Endothelial cell of umbilical vein (primary cell): ENCODE results near the gene GPA33. TPM values are rescaled to one million over a fixed set of nuclear protein-coding genes. Genes with fewer than 3 reads are reported as not detected.

Source experiments
- BruUV-seq: library from RNA; stranded (reverse); fragments of 400-500 nt; replicated peaks from 2 replicates; lab custom pipeline; 2021; lab: Mats Ljungman, UMichigan
- CTCF ChIA-PET: fragments of 300-600, 350-600 bp; sonication (Branson Sonifier 250); formaldehyde crosslinking; loops from one replicate; lab custom pipeline; 2021; ENCODE audit warnings: antibody characterized with exemption, inconsistent platforms; lab: Charles Lee
- POLR2A ChIA-PET: fragments of 300-600, 350-600 bp; sonication (Branson Sonifier 250); formaldehyde crosslinking; loops from one replicate; lab custom pipeline; 2021; ENCODE audit warnings: antibody characterized with exemption, inconsistent platforms; lab: Charles Lee
- DNase-seq: peaks from one replicate; pipeline ENCODE4 v3.0.0-alpha.2; 2011; ENCODE audit warnings: low read depth, low spot score
- FAIRE-seq: peaks from 2 replicates; lab custom pipeline; 2011; peaks lifted over from hg19 to GRCh38; lab: Jason Lieb, UNC
- H2AFZ ChIP-seq: 2 replicates; pipeline ENCODE4 v1.6.0; 2012; ENCODE audit warnings: low read depth, low read length, control low read depth, inconsistent platforms
- H3K27ac ChIP-seq: 2 replicates; pipeline ENCODE4 v1.5.1; 2011; ENCODE audit warnings: low read depth, mild to moderate bottlenecking, control low read depth, low read length, moderate library complexity; ENCODE audit not compliant: insufficient read depth
- H3K27me3 ChIP-seq, 2 experiments: 2 replicates each; pipeline versions ENCODE4 v1.6.0 to v1.6.1; 2011; ENCODE audit warnings: low read length in 2 of 2, mixed read lengths in 1 of 2; ENCODE audit not compliant: control insufficient read depth in 2 of 2, insufficient read depth in 2 of 2
- H3K36me3 ChIP-seq, 2 experiments: 2 replicates in 1 of 2; 3 replicates in 1 of 2; pipeline ENCODE4 v1.5.1; 2011; ENCODE audit warnings: low read length in 2 of 2, mild to moderate bottlenecking in 1 of 2, moderate library complexity in 1 of 2; ENCODE audit not compliant: control insufficient read depth in 2 of 2, insufficient read depth in 2 of 2; ENCODE audit errors: extremely low read depth in 1 of 2
- H3K4me1 ChIP-seq: 3 replicates; pipeline ENCODE4 v1.5.1; 2011; ENCODE audit warnings: mild to moderate bottlenecking, low read length; ENCODE audit not compliant: control insufficient read depth, insufficient read depth; ENCODE audit errors: extremely low read depth
- H3K4me2 ChIP-seq: 2 replicates; pipeline ENCODE4 v1.6.1; 2011; ENCODE audit warnings: low read length, control low read depth, mixed read lengths; ENCODE audit not compliant: insufficient read depth
- H3K4me3 ChIP-seq, 3 experiments: fragments of 200-600 bp in 1 of 3; sonication (generic), shearing (Covaris generic) in 1 of 3; replicated peaks in 1 of 3; 2 replicates each; pipeline ENCODE4 v1.5.1; 2011 to 2016; ENCODE audit warnings: control low read depth in 3 of 3, low read length in 3 of 3, mild to moderate bottlenecking in 2 of 3, inconsistent platforms in 1 of 3, low read depth in 1 of 3, moderate library complexity in 1 of 3; ENCODE audit not compliant: insufficient read depth in 1 of 3
- H3K79me2 ChIP-seq: 2 replicates; pipeline ENCODE4 v1.6.0; 2012; ENCODE audit warnings: low read length, inconsistent platforms; ENCODE audit not compliant: control insufficient read depth, insufficient read depth
- H3K9ac ChIP-seq: replicated peaks from 2 replicates; pipeline ENCODE3; 2011; ENCODE audit warnings: low read length, control low read depth; ENCODE audit not compliant: insufficient read depth; ENCODE audit errors: extremely low read depth
- H3K9me1 ChIP-seq: replicated peaks from 3 replicates; pipeline ENCODE4 v1.6.0; 2011; ENCODE audit warnings: mild to moderate bottlenecking, low read length; ENCODE audit not compliant: control insufficient read depth, insufficient read depth; ENCODE audit errors: extremely low read depth
- H3K9me3 ChIP-seq: replicated peaks from 2 replicates; pipeline ENCODE4 v1.5.1; 2012; ENCODE audit warnings: low read length, inconsistent platforms; ENCODE audit not compliant: control insufficient read depth, insufficient read depth
- H4K20me1 ChIP-seq: replicated peaks from 2 replicates; pipeline ENCODE3; 2011; ENCODE audit warnings: mild to moderate bottlenecking, low read length; ENCODE audit not compliant: control insufficient read depth, insufficient read depth; ENCODE audit errors: extremely low read depth
- EZH2 ChIP-seq: IDR thresholded peaks from 2 replicates; pipeline ENCODE4 v1.6.1; 2012; ENCODE audit warnings: borderline replicate concordance, low read depth, mild to moderate bottlenecking, moderate library complexity, low read length, inconsistent platforms; ENCODE audit not compliant: severe bottlenecking
- FOS ChIP-seq: IDR thresholded peaks from 2 replicates; pipeline ENCODE4 v1.6.1; 2011; ENCODE audit warnings: mild to moderate bottlenecking, low read length, moderate library complexity, borderline replicate concordance; ENCODE audit not compliant: insufficient read depth
- GATA2 ChIP-seq: IDR thresholded peaks from 2 replicates; pipeline ENCODE4 v1.7.0; 2011; ENCODE audit warnings: low read depth, mild to moderate bottlenecking, moderate library complexity, mixed read lengths, low read length; ENCODE audit not compliant: insufficient read length, insufficient read depth
- JUN ChIP-seq: IDR thresholded peaks from 2 replicates; pipeline ENCODE4 v1.6.1; 2011; ENCODE audit warnings: borderline replicate concordance, low read depth; ENCODE audit not compliant: insufficient read length, insufficient read depth
- MYC ChIP-seq: IDR thresholded peaks from one replicate; pipeline ENCODE4 v1.6.1; 2011; ENCODE audit warnings: mild to moderate bottlenecking, low read depth, low read length
- POLR2A ChIP-seq: IDR thresholded peaks from 2 replicates; pipeline ENCODE4 v1.6.1; 2012; ENCODE audit warnings: low read depth, mild to moderate bottlenecking, control low read depth, low read length
- POLR2AphosphoS5 ChIP-seq: IDR thresholded peaks from 2 replicates; pipeline ENCODE4 v1.6.1; 2012; ENCODE audit warnings: low read depth, mild to moderate bottlenecking, control low read depth, low read length, moderate library complexity; ENCODE audit not compliant: insufficient read depth
- dilution Hi-C: fragments of 300-500 bp; cut with MboI; formaldehyde crosslinking; loops from one replicate; pipeline ENCODE4 v1.15.0; 2019; ENCODE audit warnings: low sequenced_read_pairs; ENCODE audit not compliant: extremely low pct_ligation_motif_present
- intact Hi-C: fragments of 100-400 bp; cut with micrococcal nuclease; formaldehyde crosslinking; loops from one replicate; pipeline ENCODE4 v1.10.0; 2022
- polyA plus RNA-seq, 4 experiments: library from polyadenylated mRNA; depleted of rRNA in 3 of 4; stranded (reverse) in 3 of 4; unstranded in 1 of 4; fragments of >200 nt; gene quantifications; 2 replicates each; pipeline versions ENCODE4 v1.2.1 to v1.2.3, GENCODE V29; 2011 to 2012; ENCODE audit warnings: missing spikeins in 1 of 4
- total RNA-seq: library from RNA; stranded (reverse); gene quantifications from 2 replicates; pipeline ENCODE4 v1.2.3, GENCODE V29; 2021
- TF ChIP-seq, protein P1 (sequence below), 2 donors: IDR thresholded peaks; 1 replicate in 1 of 2; 2 replicates in 1 of 2; pipeline ENCODE4 v1.5.1; 2011; ENCODE audit warnings: low read length in 2 of 2, mild to moderate bottlenecking in 2 of 2, moderate library complexity in 2 of 2, control low read depth in 1 of 2, inconsistent platforms in 1 of 2, low read depth in 1 of 2; ENCODE audit not compliant: insufficient read depth in 1 of 2; ENCODE audit errors: extremely low read depth in 1 of 2
- TF ChIP-seq, protein P2 (sequence below): IDR thresholded peaks from 2 replicates; pipeline ENCODE4 v1.6.1; 2011; ENCODE audit not compliant: insufficient read depth, insufficient read length

GPA33 gene
- total and polyA plus RNA-seq, 2 donors (not counting 3 experiments of a cell fraction or from before 2014, with no cell fraction given): not detected

DNA sequence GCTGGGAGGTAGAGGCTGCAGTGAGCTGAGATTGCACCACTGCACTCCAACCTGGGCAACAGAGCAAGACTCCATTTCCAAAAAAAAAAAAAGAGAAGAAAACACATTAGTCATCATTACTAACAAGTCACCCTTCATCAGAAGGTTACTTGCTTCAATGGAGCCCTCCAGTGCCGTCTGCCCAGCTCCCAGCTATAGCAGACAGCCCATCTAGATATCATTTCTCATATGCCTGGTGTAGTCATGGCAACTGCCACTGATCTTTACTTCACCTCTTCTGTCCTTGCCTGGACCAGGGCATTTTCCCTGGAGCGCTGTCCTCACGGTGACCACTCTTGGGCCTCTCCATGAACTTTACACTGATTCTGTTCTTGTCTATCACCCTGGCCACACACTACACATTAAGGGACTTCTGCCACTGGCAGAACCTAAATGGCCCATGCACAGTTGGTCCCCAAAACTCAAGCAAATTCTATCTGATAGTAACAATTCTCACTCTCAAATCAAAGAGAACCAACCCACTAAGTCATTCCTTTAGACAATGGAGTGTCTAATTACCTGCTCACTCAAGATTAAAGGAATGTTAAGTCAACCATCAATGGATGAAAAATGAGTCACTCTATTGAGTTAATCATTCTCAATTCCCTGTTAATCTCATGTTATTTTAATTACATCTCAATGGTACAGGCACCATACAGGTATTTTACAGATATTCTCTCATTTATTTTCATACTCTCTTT lies 12.9 kb downstream of the GPA33 start:
- Histone ChIP-seq H3K4me3 (no peak overlapping the region), H3K36me3 (no peaks in the 10 kb centered on the region), H3K4me2 (no peak overlapping the region), H3K9ac (no peak overlapping the region), H3K79me2 (no peaks in the 10 kb centered on the region), H3K9me3 (no peaks in the 10 kb centered on the region), H2AFZ (no peak overlapping the region), H3K9me1 (no peaks in the 10 kb centered on the region), H3K27ac (no peak overlapping the region), H3K4me1 (no peaks in the 10 kb centered on the region), H4K20me1 (no peaks in the 10 kb centered on the region), H3K27me3 (peaks cover 0 to 2% of the 10 kb centered on the region in 2 experiments)
- intact Hi-C loops (no loop called here), dilution Hi-C loops (no loop called here)
- DNase-seq (no peak), FAIRE-seq (no peak)
- ChIA-PET POLR2A (no interaction called here), CTCF (interaction anchor here (0.6 kb wide), 1 partner anchor 603 kb away, joined by 4 read pairs; no protein-coding TSS in a partner anchor)
- TF ChIP-seq, protein P1, sequence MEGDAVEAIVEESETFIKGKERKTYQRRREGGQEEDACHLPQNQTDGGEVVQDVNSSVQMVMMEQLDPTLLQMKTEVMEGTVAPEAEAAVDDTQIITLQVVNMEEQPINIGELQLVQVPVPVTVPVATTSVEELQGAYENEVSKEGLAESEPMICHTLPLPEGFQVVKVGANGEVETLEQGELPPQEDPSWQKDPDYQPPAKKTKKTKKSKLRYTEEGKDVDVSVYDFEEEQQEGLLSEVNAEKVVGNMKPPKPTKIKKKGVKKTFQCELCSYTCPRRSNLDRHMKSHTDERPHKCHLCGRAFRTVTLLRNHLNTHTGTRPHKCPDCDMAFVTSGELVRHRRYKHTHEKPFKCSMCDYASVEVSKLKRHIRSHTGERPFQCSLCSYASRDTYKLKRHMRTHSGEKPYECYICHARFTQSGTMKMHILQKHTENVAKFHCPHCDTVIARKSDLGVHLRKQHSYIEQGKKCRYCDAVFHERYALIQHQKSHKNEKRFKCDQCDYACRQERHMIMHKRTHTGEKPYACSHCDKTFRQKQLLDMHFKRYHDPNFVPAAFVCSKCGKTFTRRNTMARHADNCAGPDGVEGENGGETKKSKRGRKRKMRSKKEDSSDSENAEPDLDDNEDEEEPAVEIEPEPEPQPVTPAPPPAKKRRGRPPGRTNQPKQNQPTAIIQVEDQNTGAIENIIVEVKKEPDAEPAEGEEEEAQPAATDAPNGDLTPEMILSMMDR (IDR thresholded peaks at IDR 0.05; ENCODE audit: extremely low read depth in 1 of 2, insufficient read depth in 1 of 2, low read depth in 1 of 2, low read length in 2 of 2): no peak
- TF ChIP-seq, protein P2, sequence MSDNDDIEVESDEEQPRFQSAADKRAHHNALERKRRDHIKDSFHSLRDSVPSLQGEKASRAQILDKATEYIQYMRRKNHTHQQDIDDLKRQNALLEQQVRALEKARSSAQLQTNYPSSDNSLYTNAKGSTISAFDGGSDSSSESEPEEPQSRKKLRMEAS: no peak
- TF ChIP-seq EZH2 (no peak), FOS (no peak), GATA2 (no peak), POLR2AphosphoS5 (no peak), MYC (no peak), JUN (no peak), POLR2A (no peak)
- BruUV-seq: no TSS peak
